ENCODE data around the gene ZBTB49. TPM values are rescaled to one million over a fixed set of nuclear protein-coding genes. Genes with fewer than 3 reads are reported as not detected.

The ZBTB49 gene
- total and polyA plus RNA-seq, 2 donors (not counting 1 experiment from before 2014, with no cell fraction given) = 7.0 to 16.9 TPM

GRCh38 chr4:4334798-4335520 lies 44.9 kb downstream of the ZBTB49 start:
- peak; percentile 65 for ATAC-seq (ENCODE audit: low read depth)
- peak; percentile 74 for DNase-seq
- H3K4me1 Mint-ChIP-seq = peaks cover 4% of the 10 kb centered on the region
- POLR2A ChIA-PET = no interaction called here
- H3K4me3 Mint-ChIP-seq = no peak overlapping the region
- no peak overlapping the region for H3K27ac Mint-ChIP-seq
- H2AFZ ChIP-seq (ENCODE audit: insufficient read depth, low read depth, low read length, poor library complexity, severe bottlenecking) = peak overlapping the region; percentile 52
- H3K4me3 ChIP-seq (ENCODE audit: control extremely low read depth in 1 of 5, extremely low read depth in 1 of 5, insufficient read depth in 1 of 5, low read depth in 2 of 5, low read length in 4 of 5) = no peak overlapping the region
- TF ChIP-seq EZH2 (IDR thresholded peaks at IDR 0.05; ENCODE audit: borderline replicate concordance, insufficient read depth, low read depth, low read length, poor library complexity, severe bottlenecking) = no peak
- TF ChIP-seq CTCF (IDR thresholded peaks at IDR 0.05) = peak; percentile 86
- no peaks in the 10 kb centered on the region for H3K36me3 ChIP-seq (replicated peaks in 1 of 2; ENCODE audit: control extremely low read depth in 1 of 2, control insufficient read depth in 1 of 2, extremely low read depth in 1 of 2, insufficient read depth in 2 of 2, low read length in 1 of 2)
- peaks cover 0 to 8% of the 10 kb centered on the region in 2 donors for H3K4me1 ChIP-seq (ENCODE audit: control insufficient read depth in 2 of 2, insufficient read depth in 2 of 2, low read length in 2 of 2)
- no peaks in the 10 kb centered on the region for H3K9me3 Mint-ChIP-seq (ENCODE audit: insufficient read depth)
- peaks cover 14% of the 10 kb centered on the region for H3K27me3 Mint-ChIP-seq
- no peaks in the 10 kb centered on the region for H3K79me2 ChIP-seq (ENCODE audit: control insufficient read depth, insufficient read depth, low read length)
- peaks cover 0 to 11% (median under 1%) of the 10 kb centered on the region in 4 experiments for H3K27me3 ChIP-seq (replicated peaks in 1 of 4; ENCODE audit: control extremely low read depth in 1 of 4, control insufficient read depth in 3 of 4, insufficient read depth in 4 of 4, low read length in 3 of 4)
- H3K9me3 ChIP-seq (ENCODE audit: control extremely low read depth in 1 of 3, control insufficient read depth in 2 of 3, insufficient read depth in 1 of 3, low read length in 2 of 3) = peaks cover 0 to 10% (median 0%) of the 10 kb centered on the region in 3 donors
- no peak overlapping the region for H3K27ac ChIP-seq (ENCODE audit: low read length in 2 of 2)
- intact Hi-C loops (cut with micrococcal nuclease) = loop anchor here (1.0 to 2.0 kb wide), 2 partner anchors 74 to 83 kb away; no protein-coding TSS in a partner anchor
- no peak overlapping the region for H3K4me2 ChIP-seq (replicated peaks; ENCODE audit: low read depth, low read length, poor library complexity, severe bottlenecking)
- CTCF ChIA-PET = interaction anchor here (0.7 to 3.7 kb wide), 5 partner anchors 20 to 84 kb away, joined by 3 to 18 read pairs (median 6); no protein-coding TSS in a partner anchor
- no peaks in the 10 kb centered on the region for H4K20me1 ChIP-seq (ENCODE audit: control insufficient read depth, insufficient read depth, low read length, poor library complexity, severe bottlenecking)
- 51% methylated on average over 18 of the region's 21 CpGs for WGBS (ENCODE audit: insufficient coverage)
- H3K9ac ChIP-seq (ENCODE audit: low read length) = no peak overlapping the region
